Endodermal cell (in vitro differentiated cells): Measurements from ENCODE around the gene SLC6A9. TPM values are rescaled to one million over a fixed set of nuclear protein-coding genes. Genes with fewer than 3 reads are reported as not detected.
A peak's percentile ranks its signal among the peaks of the same experiment; 100 is the strongest.

Experiments
- DNase-seq: peaks from one replicate; pipeline ENCODE4 v3.0.0-alpha.2; 2017
- H3K27ac ChIP-seq: 2 replicates; pipeline ENCODE4 v1.5.1; 2013; ENCODE audit warnings: mild to moderate bottlenecking, low read depth, low read length, moderate library complexity
- H3K27me3 ChIP-seq: 2 replicates; pipeline ENCODE4 v1.6.1; 2013; ENCODE audit warnings: mild to moderate bottlenecking, low read length, moderate library complexity; ENCODE audit not compliant: insufficient read depth, control insufficient read depth, poor library complexity, severe bottlenecking
- H3K36me3 ChIP-seq: 2 replicates; pipeline ENCODE4 v1.7.0; 2013; ENCODE audit warnings: mild to moderate bottlenecking, low read length, moderate library complexity; ENCODE audit not compliant: control insufficient read depth, insufficient read depth
- H3K4me1 ChIP-seq: one replicate; pipeline ENCODE4 v1.7.0; 2013; ENCODE audit warnings: low read length; ENCODE audit not compliant: control insufficient read depth, insufficient read depth
- H3K4me3 ChIP-seq: 2 replicates; pipeline ENCODE4 v1.5.1; 2013; ENCODE audit warnings: mild to moderate bottlenecking, low read length, moderate library complexity
- H3K9ac ChIP-seq: 2 replicates; pipeline ENCODE4 v1.6.1; 2013; ENCODE audit warnings: mild to moderate bottlenecking, low read length, moderate library complexity; ENCODE audit not compliant: poor library complexity, severe bottlenecking; ENCODE audit errors: extremely low read depth
- H3K9me3 ChIP-seq: 2 replicates; pipeline ENCODE4 v1.6.1; 2013; ENCODE audit warnings: mild to moderate bottlenecking, low read length, moderate library complexity; ENCODE audit not compliant: control insufficient read depth
- H3K27ac Mint-ChIP-seq: 2 replicates; pipeline ENCODE4 v1.8.0; 2020; ENCODE audit warnings: mixed read lengths
- H3K27me3 Mint-ChIP-seq: 2 replicates; pipeline ENCODE4 v1.8.0; 2021; ENCODE audit warnings: mild to moderate bottlenecking, mixed read lengths; ENCODE audit not compliant: insufficient read depth
- H3K36me3 Mint-ChIP-seq: 2 replicates; pipeline ENCODE4 v1.8.0; 2020; ENCODE audit warnings: low read depth, mixed read lengths
- H3K4me1 Mint-ChIP-seq: 2 replicates; pipeline ENCODE4 v1.8.0; 2020; ENCODE audit warnings: mixed read lengths
- H3K4me3 Mint-ChIP-seq: 2 replicates; pipeline ENCODE4 v1.8.0; 2020; ENCODE audit warnings: mild to moderate bottlenecking, moderate library complexity, mixed read lengths
- H3K9me3 Mint-ChIP-seq: 2 replicates; pipeline ENCODE4 v1.8.0; 2020; ENCODE audit warnings: mild to moderate bottlenecking, mixed read lengths
- CTCF ChIP-seq: fragments of 200-600 bp; sonication (generic); conservative IDR thresholded peaks from 2 replicates; pipeline ENCODE4 v1.5.0; 2021; ENCODE audit warnings: antibody characterized with exemption, mild to moderate bottlenecking
- WGBS, 2 experiments: methylation state at CpG; one replicate each; pipeline versions ENCODE4 v1.1.5 to v1.1.7; 2013; ENCODE audit warnings: missing lambda C conversion rate in 2 of 2, mixed read lengths in 1 of 2; ENCODE audit not compliant: insufficient coverage in 1 of 2, insufficient read length in 1 of 2; 5-methylcytosine and 5-hydroxymethylcytosine counted together
- total RNA-seq, 2 donors: library from RNA; stranded (reverse); fragmentation: NEBNext Ultra II Directional in 1 of 2; extraction: Animal tissue kit (Norgen Biotek cat#: 25700) in 1 of 2; gene quantifications; 2 replicates in 1 of 2; 3 replicates in 1 of 2; pipeline ENCODE4 v1.2.1, GENCODE V29; 2021

SLC6A9 gene
- total RNA-seq, 2 donors from 2014 or later = 5.7 to 11.4 TPM

DNA sequence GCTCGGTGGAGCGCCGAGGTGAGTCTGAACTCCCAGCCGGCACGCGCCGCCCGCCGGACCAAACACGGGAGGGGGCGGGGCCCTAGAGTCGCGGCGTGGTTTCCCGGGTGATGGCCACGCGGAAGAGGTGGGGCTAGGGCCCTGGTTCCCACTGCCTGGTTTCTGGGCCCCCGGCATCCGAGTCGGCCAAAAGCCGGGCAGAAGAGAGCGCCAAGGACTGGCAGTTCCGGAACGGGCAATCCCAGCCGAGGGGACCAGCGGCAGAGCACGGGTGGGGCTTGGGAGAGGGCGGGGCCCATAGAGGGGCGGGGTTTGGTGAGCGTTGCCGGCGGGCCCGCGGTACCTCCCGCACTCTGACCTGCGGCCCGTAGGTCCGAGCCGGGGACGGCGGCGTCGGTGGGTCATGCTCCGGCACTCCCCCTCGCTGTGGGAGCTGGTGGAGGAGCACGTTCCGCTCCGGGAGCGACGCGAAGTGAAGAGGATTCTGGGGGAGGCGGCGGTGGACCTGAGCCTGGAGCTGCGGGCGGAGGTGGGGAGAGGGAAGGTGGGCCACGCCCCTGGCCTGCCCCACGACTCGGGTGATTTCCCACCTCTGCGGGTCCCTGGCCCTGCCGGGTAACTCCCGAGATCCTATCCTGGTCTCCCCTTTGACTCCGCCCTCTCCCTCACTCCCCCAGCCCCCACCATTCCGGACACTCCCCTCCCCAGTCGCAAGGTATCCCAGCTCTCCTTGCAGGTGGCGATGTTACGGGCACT, 39.6 kb downstream of the SLC6A9 start, which contains the start of gene CCDC24:
Gene CCDC24 (plus strand): TSS at position 124 of the 756 bp plus-strand sequence. CDS start 280 bp downstream, at position 404.
- Histone ChIP-seq H3K4me1 (peaks cover 9% of the 10 kb centered on the region), H3K27me3 (no peaks in the 10 kb centered on the region), H3K27ac (peak within 1 kb of the TSS; percentile 57), H3K9ac (peak within 1 kb of the TSS; percentile 44), H3K9me3 (no peaks in the 10 kb centered on the region), H3K4me3 (peak within 1 kb of the TSS; percentile 82), H3K36me3 (peaks cover 4% of the 10 kb centered on the region)
- Mint-ChIP-seq H3K36me3 (no peaks in the 10 kb centered on the region), H3K27ac (peak within 1 kb of the TSS; percentile 84), H3K27me3 (no peaks in the 10 kb centered on the region), H3K4me1 (peaks cover 31% of the 10 kb centered on the region), H3K9me3 (no peaks in the 10 kb centered on the region), H3K4me3 (peak within 1 kb of the TSS; percentile 78)
- 1 to 2% methylated on average over 21 to 66 of the region's 66 CpGs for WGBS, 2 experiments
- DNase-seq = peak; percentile 93
- TF ChIP-seq CTCF = peak; percentile 31

DNA sequence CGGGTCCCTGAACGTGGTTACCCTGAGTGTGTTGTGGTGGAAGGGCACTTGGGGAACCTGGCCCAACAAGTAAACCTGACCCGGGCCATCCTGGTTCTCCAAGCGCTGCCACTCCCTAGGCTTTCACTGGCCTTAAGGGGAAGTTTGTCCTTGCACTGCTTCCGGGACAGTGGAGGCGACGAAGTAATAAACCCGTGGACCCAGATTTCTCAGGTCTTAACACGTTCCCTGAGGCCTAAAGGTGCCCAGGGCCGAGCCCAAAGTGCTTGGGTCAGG, 40.1 kb downstream of the SLC6A9 start:
- 12 to 13% methylated on average over 7 to 10 of the region's 10 CpGs for WGBS, 2 experiments
- peaks cover 9% of the 10 kb centered on the region for H3K36me3 ChIP-seq
- no peak overlapping the region for H3K27ac ChIP-seq
- no peak for DNase-seq
- peak overlapping the region; percentile 82 for H3K4me3 ChIP-seq
- peak overlapping the region; percentile 61 for H3K27ac Mint-ChIP-seq
- H3K4me1 ChIP-seq = peaks cover 9% of the 10 kb centered on the region
- H3K9ac ChIP-seq = peak overlapping the region; percentile 44
- peak overlapping the region; percentile 78 for H3K4me3 Mint-ChIP-seq
- no peaks in the 10 kb centered on the region for H3K27me3 ChIP-seq
- H3K9me3 Mint-ChIP-seq = no peaks in the 10 kb centered on the region
- H3K4me1 Mint-ChIP-seq = peaks cover 31% of the 10 kb centered on the region
- no peaks in the 10 kb centered on the region for H3K9me3 ChIP-seq
- H3K36me3 Mint-ChIP-seq = no peaks in the 10 kb centered on the region
- no peaks in the 10 kb centered on the region for H3K27me3 Mint-ChIP-seq
- no peak for TF ChIP-seq CTCF

GRCh38 chr1:43990271-43991199, 40.7 kb downstream of the SLC6A9 start:
- DNase-seq = no peak
- Histone ChIP-seq H3K36me3 (peaks cover 15% of the 10 kb centered on the region), H3K27me3 (no peaks in the 10 kb centered on the region), H3K27ac (no peak overlapping the region), H3K9ac (peak overlapping the region; percentile 44), H3K9me3 (no peaks in the 10 kb centered on the region), H3K4me3 (peak overlapping the region; percentile 82), H3K4me1 (peaks cover 9% of the 10 kb centered on the region)
- Mint-ChIP-seq H3K36me3 (peaks cover 4% of the 10 kb centered on the region), H3K4me3 (peak overlapping the region; percentile 78), H3K9me3 (no peaks in the 10 kb centered on the region), H3K4me1 (peaks cover 33% of the 10 kb centered on the region), H3K27ac (peak overlapping the region; percentile 61), H3K27me3 (no peaks in the 10 kb centered on the region)
- WGBS, 2 experiments = 84 to 90% methylated on average over 6 to 19 of the region's 19 CpGs
- no peak for TF ChIP-seq CTCF
